ENCODE results near the gene OVOL2. TPM values are rescaled to one million over a fixed set of nuclear protein-coding genes. Genes with fewer than 3 reads are reported as not detected.
"Not testable (repeated sequence)": the region's sequence is repeated elsewhere in the genome, so short reads cannot be mapped to it uniquely, and the experiment has no call there.

The OVOL2 gene
- total RNA-seq: 10 to 100 TPM; 25.6 to 34.8 TPM

DNA sequence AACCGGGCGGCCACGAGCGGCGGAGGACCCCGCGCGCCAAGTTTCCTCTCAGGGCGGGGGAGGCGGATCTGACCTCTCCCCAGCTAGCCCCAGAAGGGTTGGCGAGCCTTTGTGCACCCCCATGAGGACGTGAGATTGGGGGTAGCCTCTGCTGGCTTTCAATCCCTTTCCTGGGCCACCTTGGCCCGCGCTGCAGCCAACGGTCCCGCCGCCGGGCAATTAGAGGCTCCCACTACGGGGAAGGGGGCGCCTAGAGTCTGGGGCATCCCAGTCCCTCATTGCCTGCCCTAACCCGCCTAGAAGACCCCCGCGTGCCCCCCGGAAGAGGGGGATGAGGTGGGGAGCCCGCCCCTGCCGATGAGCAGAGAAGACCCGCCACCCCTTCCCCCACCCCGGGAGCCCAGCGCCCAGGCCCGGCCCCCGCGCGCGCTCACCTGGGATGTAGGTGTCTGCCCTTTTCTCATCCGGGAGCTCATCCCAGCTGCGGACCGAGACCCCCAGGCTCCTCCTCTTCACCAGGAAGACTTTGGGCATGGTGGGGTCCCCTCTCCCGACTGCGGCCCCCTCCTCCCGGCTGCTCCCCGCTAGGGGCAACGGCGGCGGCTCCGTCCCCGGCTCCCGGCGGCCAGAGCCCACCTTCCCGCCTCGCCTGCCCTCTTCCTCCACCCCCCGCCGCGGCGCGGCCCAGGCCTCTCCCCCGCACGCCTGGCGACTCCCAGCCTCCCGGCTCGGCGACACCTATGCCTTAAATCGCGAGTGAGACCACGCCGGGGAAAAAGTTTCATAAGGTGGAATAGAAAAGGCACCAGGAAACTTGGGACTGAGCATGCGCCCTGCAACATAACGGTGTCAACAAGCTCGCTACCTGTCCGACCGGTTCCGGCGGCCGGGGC, at the start of gene OVOL2:
OVOL2 (minus strand) TSS at position 816 of the 893 bp plus-strand sequence; CDS start at position 534, 282 bp downstream.
- Histone ChIP-seq H3K36me3 (no peaks in the 10 kb centered on the region), H3K27ac (peak within 1 kb of the TSS; percentile 87 to 88), H3K9me3 (no peaks in the 10 kb centered on the region), H3K4me1 (replicated peaks) (no peaks in the 10 kb centered on the region), H3K27me3 (replicated peaks; ENCODE audit: insufficient read depth) (no peaks in the 10 kb centered on the region), H3K4me3 (peak within 1 kb of the TSS; percentile 60 to 65)
- TF ChIP-seq POLR2AphosphoS5 (IDR thresholded peaks at IDR 0.05): peak; percentile 79
- TF ChIP-seq, protein P1, sequence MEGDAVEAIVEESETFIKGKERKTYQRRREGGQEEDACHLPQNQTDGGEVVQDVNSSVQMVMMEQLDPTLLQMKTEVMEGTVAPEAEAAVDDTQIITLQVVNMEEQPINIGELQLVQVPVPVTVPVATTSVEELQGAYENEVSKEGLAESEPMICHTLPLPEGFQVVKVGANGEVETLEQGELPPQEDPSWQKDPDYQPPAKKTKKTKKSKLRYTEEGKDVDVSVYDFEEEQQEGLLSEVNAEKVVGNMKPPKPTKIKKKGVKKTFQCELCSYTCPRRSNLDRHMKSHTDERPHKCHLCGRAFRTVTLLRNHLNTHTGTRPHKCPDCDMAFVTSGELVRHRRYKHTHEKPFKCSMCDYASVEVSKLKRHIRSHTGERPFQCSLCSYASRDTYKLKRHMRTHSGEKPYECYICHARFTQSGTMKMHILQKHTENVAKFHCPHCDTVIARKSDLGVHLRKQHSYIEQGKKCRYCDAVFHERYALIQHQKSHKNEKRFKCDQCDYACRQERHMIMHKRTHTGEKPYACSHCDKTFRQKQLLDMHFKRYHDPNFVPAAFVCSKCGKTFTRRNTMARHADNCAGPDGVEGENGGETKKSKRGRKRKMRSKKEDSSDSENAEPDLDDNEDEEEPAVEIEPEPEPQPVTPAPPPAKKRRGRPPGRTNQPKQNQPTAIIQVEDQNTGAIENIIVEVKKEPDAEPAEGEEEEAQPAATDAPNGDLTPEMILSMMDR (IDR thresholded peaks at IDR 0.05): no peak
- TF ChIP-seq POLR2A (IDR thresholded peaks at IDR 0.05): no peak
- intact Hi-C loops (cut with DNase I): no loop called here
- peak; percentile 96 for DNase-seq (ENCODE audit: low spot score)
- under 1% methylated on average over 68 of the region's 73 CpGs for WGBS

DNA sequence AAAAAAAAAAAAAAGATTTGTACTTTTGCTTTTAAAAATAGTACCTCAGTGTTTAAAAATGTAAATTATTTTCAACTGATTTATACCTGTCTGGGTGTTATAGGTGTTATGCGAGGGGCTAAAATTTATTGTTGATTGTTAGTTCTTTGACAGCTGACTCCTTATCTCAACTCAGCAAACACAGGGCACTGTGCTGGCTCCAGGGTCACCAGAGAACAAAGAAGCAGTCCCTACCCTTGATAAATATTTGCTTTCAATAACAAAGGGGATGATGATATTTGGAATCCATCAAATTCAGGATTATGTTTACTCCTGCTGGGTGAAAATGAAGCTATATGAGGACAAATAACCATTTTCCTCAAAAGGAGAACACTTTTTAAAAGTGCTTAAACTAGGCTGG, 45.8 kb upstream of the OVOL2 start:
- no peak for DNase-seq (ENCODE audit: low spot score)
- H3K9me3 ChIP-seq: no peaks in the 10 kb centered on the region
- H3K27ac ChIP-seq: no peak overlapping the region
- intact Hi-C loops (cut with DNase I): no loop called here
- TF ChIP-seq POLR2A (IDR thresholded peaks at IDR 0.05) (no peak), POLR2AphosphoS5 (IDR thresholded peaks at IDR 0.05) (no peak)
- TF ChIP-seq, protein P1 (IDR thresholded peaks at IDR 0.05): no peak
- H3K4me3 ChIP-seq: no peak overlapping the region
- no peaks in the 10 kb centered on the region for H3K27me3 ChIP-seq (replicated peaks; ENCODE audit: insufficient read depth)
- H3K36me3 ChIP-seq: no peaks in the 10 kb centered on the region
- WGBS: 60% methylated on average over 1 of the region's 1 CpG
- H3K4me1 ChIP-seq (replicated peaks): no peaks in the 10 kb centered on the region

DNA sequence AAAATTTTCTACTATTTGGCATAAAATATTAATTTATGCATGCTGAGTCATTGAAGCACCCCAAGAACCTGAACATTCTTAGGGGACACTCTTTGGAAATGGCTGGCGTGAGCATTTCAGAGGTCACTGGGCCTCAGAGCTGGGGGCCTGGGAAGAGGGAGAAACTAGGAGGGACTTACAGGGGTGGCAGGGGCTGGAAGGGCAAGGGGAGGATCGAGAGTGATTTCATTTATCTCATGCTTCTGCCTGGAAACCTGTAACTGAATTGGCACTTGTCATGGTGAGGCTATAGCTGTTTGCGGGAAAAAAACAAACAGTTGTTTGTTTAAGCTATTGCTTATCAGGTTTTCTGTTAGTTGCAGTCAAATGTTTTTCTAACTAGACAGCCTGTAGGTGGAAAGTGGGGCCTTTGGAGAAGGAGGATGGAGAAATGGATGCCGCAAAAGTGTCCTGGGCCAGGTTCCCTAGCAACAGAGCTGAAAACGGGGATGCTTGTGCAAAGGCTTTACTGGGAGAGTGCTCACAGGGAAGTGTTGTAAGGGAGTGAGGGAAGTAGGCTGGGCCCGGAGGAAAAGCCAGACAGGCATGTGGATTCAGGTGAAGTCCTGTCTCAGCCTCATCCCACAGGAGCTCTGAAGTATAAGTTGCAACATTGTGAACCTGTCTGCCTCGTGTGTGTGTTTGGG, 43.6 kb upstream of the OVOL2 start:
- Histone ChIP-seq H3K4me1 (replicated peaks) (no peaks in the 10 kb centered on the region), H3K27me3 (replicated peaks; ENCODE audit: insufficient read depth) (no peaks in the 10 kb centered on the region), H3K4me3 (no peak overlapping the region), H3K27ac (no peak overlapping the region), H3K9me3 (no peaks in the 10 kb centered on the region), H3K36me3 (no peaks in the 10 kb centered on the region)
- intact Hi-C loops (cut with DNase I): no loop called here
- TF ChIP-seq, protein P1 (IDR thresholded peaks at IDR 0.05): no peak
- no peak for TF ChIP-seq POLR2AphosphoS5 (IDR thresholded peaks at IDR 0.05)
- TF ChIP-seq POLR2A (IDR thresholded peaks at IDR 0.05): no peak
- no peak for DNase-seq (ENCODE audit: low spot score)
- 47% methylated on average over 7 of the region's 7 CpGs for WGBS

- H3K4me1 ChIP-seq (replicated peaks); intact Hi-C loops (cut with DNase I); H3K36me3 ChIP-seq; H3K4me3 ChIP-seq; H3K9me3 ChIP-seq; H3K27me3 ChIP-seq (replicated peaks; ENCODE audit: insufficient read depth); DNase-seq (ENCODE audit: low spot score); H3K27ac ChIP-seq: not testable (repeated sequence)
- WGBS: 97% methylated on average over 11 of the region's 11 CpGs
These were observed 42.9 kb upstream of the OVOL2 start for GRCh38 chr20:18100569-18100968.

- Histone ChIP-seq H3K9me3 (no peaks in the 10 kb centered on the region), H3K36me3 (no peaks in the 10 kb centered on the region), H3K27me3 (replicated peaks; ENCODE audit: insufficient read depth) (no peaks in the 10 kb centered on the region), H3K27ac (no peak overlapping the region), H3K4me1 (replicated peaks) (no peaks in the 10 kb centered on the region), H3K4me3 (no peak overlapping the region)
- WGBS: 72% methylated on average over 5 of the region's 5 CpGs
- TF ChIP-seq, protein P1 (IDR thresholded peaks at IDR 0.05): no peak
- no peak for TF ChIP-seq POLR2AphosphoS5 (IDR thresholded peaks at IDR 0.05)
- TF ChIP-seq POLR2A (IDR thresholded peaks at IDR 0.05): no peak
- intact Hi-C loops (cut with DNase I): no loop called here
- DNase-seq (ENCODE audit: low spot score): no peak
These were observed 36.5 kb upstream of the OVOL2 start for GRCh38 chr20:18094191-18094590.

Measured in prostate gland (tissue), 2 donors.